ENCODE data around the gene PURB.
"Not testable (repeated sequence)": the region's sequence is repeated elsewhere in the genome, so short reads cannot be mapped to it uniquely, and the experiment has no call there.

The PURB gene

GRCh38 chr7:44891372-44891771 is 6.0 kb upstream of the PURB start:
- peak; percentile 74 for DNase-seq

GRCh38 chr7:44889086-44889781 is 3.9 kb upstream of the PURB start:
- DNase-seq = no peak

- DNase-seq = no peak
Observed at GRCh38 chr7:44887293-44887692, 2.0 kb upstream of the PURB start.

GRCh38 chr7:44884621-44885393 is 523 bp downstream of the PURB start:
- DNase-seq = peak; percentile 83

GRCh38 chr7:44883961-44884620 is 1.2 kb downstream of the PURB start:
- no peak for DNase-seq

- DNase-seq = no peak
Observed at GRCh38 chr7:44882899-44883298, 2.4 kb downstream of the PURB start.

GRCh38 chr7:44881610-44882009 is 3.7 kb downstream of the PURB start:
- no peak for DNase-seq

GRCh38 chr7:44881066-44881600 is 4.2 kb downstream of the PURB start:
- DNase-seq = no peak

GRCh38 chr7:44880317-44881018 is 4.9 kb downstream of the PURB start:
- no peak for DNase-seq

GRCh38 chr7:44876393-44876792 is 8.9 kb downstream of the PURB start:
- DNase-seq = no peak

GRCh38 chr7:44875241-44875640 is 10.1 kb downstream of the PURB start:
- no peak for DNase-seq

- DNase-seq = no peak
Observed at GRCh38 chr7:44872787-44873186, 12.5 kb downstream of the PURB start.

- DNase-seq = not testable (repeated sequence)
Observed at GRCh38 chr7:44871918-44872317, 13.4 kb downstream of the PURB start.

- not testable (repeated sequence) for DNase-seq
Observed at GRCh38 chr7:44870780-44871179, 14.6 kb downstream of the PURB start.

- not testable (repeated sequence) for DNase-seq
Observed at GRCh38 chr7:44870336-44870735, 15.0 kb downstream of the PURB start.

- DNase-seq = no peak
Observed at GRCh38 chr7:44867073-44867995, 18.0 kb downstream of the PURB start.

- DNase-seq = not testable (repeated sequence)
Observed at GRCh38 chr7:44861949-44862348, 23.4 kb downstream of the PURB start.

- DNase-seq = no peak
Observed at GRCh38 chr7:44858161-44858560, 27.2 kb downstream of the PURB start.

GRCh38 chr7:44854644-44855364 is 30.5 kb downstream of the PURB start:
- peak; percentile 19 for DNase-seq

GRCh38 chr7:44853391-44853790 is 31.9 kb downstream of the PURB start:
- no peak for DNase-seq

- no peak for DNase-seq
Observed at GRCh38 chr7:44852590-44852989, 32.7 kb downstream of the PURB start.
